OCI-LY7 (cell line): ENCODE measurements around the gene SRBD1. TPM values are rescaled to one million over a fixed set of nuclear protein-coding genes. Genes with fewer than 3 reads are reported as not detected.

ENCODE experiments used
- BruUV-seq: library from RNA; stranded (reverse); fragments of 400-500 nt; replicated peaks from 2 replicates; lab custom pipeline; 2021; lab: Mats Ljungman, UMichigan
- CTCF ChIA-PET: fragments of 300-600 bp; sonication (Branson Sonifier 250); formaldehyde crosslinking; loops from one replicate; lab custom pipeline; 2022; ENCODE audit warnings: antibody characterized with exemption; ENCODE audit not compliant: unreplicated experiment; lab: Charles Lee
- POLR2A ChIA-PET: fragments of 300-600 bp; sonication (Branson Sonifier 250); formaldehyde crosslinking; loops from one replicate; lab custom pipeline; 2022; ENCODE audit warnings: antibody characterized with exemption; lab: Charles Lee
- DNase-seq: peaks from one replicate; pipeline ENCODE4 v3.0.0-alpha.2; 2015; ENCODE audit warnings: low spot score
- H2AFZ ChIP-seq: fragments of 200-600 bp; sonication (generic), shearing (Covaris generic); 2 replicates; pipeline ENCODE4 v1.6.1; 2014; ENCODE audit warnings: mild to moderate bottlenecking, antibody characterized with exemption, low read length, moderate library complexity
- H3K27ac ChIP-seq: fragments of 200-600 bp; sonication (generic); 2 replicates; pipeline ENCODE4 v1.5.1; 2014; ENCODE audit warnings: mixed run types, low read depth, mild to moderate bottlenecking, moderate library complexity, low read length, inconsistent platforms; ENCODE audit not compliant: poor library complexity, severe bottlenecking
- H3K36me3 ChIP-seq: fragments of 200-600 bp; sonication (generic); 2 replicates; pipeline ENCODE4 v1.6.1; 2014; ENCODE audit warnings: mild to moderate bottlenecking, antibody characterized with exemption, low read length, moderate library complexity, mixed read lengths; ENCODE audit not compliant: insufficient read depth
- H3K4me1 ChIP-seq: fragments of 200-600 bp; sonication (generic); 2 replicates; pipeline ENCODE4 v1.5.1; 2014; ENCODE audit warnings: mild to moderate bottlenecking, low read length; ENCODE audit not compliant: insufficient read depth, poor library complexity, severe bottlenecking
- H3K4me2 ChIP-seq: fragments of 200-600 bp; sonication (generic); 2 replicates; pipeline ENCODE4 v1.6.1; 2014; ENCODE audit warnings: mild to moderate bottlenecking, low read length
- H3K4me3 ChIP-seq: fragments of 200-600 bp; sonication (generic); 2 replicates; pipeline ENCODE4 v1.5.1; 2014; ENCODE audit warnings: mild to moderate bottlenecking, low read depth, low read length; ENCODE audit not compliant: poor library complexity, severe bottlenecking
- H3K79me2 ChIP-seq: fragments of 200-600 bp; sonication (generic); 2 replicates; pipeline ENCODE4 v1.6.1; 2016; ENCODE audit warnings: low read depth, mild to moderate bottlenecking, low read length, moderate library complexity, mixed read lengths; ENCODE audit not compliant: insufficient read depth
- H3K9me2 ChIP-seq: fragments of 200-600 bp; sonication (generic); 2 replicates; pipeline ENCODE4 v1.6.1; 2016; ENCODE audit warnings: mild to moderate bottlenecking, low read length, mixed read lengths; ENCODE audit not compliant: insufficient read depth
- H3K9me3 ChIP-seq: fragments of 200-600 bp; sonication (generic); 2 replicates; pipeline ENCODE4 v1.6.1; 2014; ENCODE audit warnings: mild to moderate bottlenecking, mixed run types, low read length, mixed read lengths
- H4K20me1 ChIP-seq: fragments of 200-600 bp; sonication (generic); 2 replicates; pipeline ENCODE4 v1.6.1; 2014; ENCODE audit warnings: mild to moderate bottlenecking, antibody characterized with exemption, low read length, moderate library complexity, mixed read lengths; ENCODE audit not compliant: insufficient read depth
- EZH2phosphoT487 ChIP-seq: fragments of 200-600 bp; sonication (generic); IDR thresholded peaks from 2 replicates; pipeline ENCODE4 v1.6.1; 2018; ENCODE audit warnings: low read depth, borderline replicate concordance, mild to moderate bottlenecking, mixed run types, antibody characterized with exemption, low read length, moderate library complexity, mixed read lengths
- intact Hi-C: fragments of 100-400 bp; cut with micrococcal nuclease; formaldehyde crosslinking; loops from one replicate; pipeline ENCODE4 v1.10.0; 2022; ENCODE audit not compliant: unreplicated experiment
- total RNA-seq, 2 experiments: library from RNA; depleted of rRNA in 1 of 2; stranded (reverse); fragments of >200 nt in 1 of 2; shearing (Covaris generic) in 1 of 2; gene quantifications; 2 replicates each; pipeline ENCODE4 v1.2.3, GENCODE V29; 2014 to 2022
- TF ChIP-seq, protein P1 (sequence below): fragments of 200-600 bp; sonication (generic); conservative IDR thresholded peaks from 2 replicates; pipeline ENCODE4 v1.5.1; 2014; ENCODE audit warnings: mild to moderate bottlenecking, antibody characterized with exemption, low read length, moderate library complexity, mixed read lengths

Gene SRBD1
- total RNA-seq, 2 experiments from 2014 or later = 13.9 to 16.0 TPM

DNA sequence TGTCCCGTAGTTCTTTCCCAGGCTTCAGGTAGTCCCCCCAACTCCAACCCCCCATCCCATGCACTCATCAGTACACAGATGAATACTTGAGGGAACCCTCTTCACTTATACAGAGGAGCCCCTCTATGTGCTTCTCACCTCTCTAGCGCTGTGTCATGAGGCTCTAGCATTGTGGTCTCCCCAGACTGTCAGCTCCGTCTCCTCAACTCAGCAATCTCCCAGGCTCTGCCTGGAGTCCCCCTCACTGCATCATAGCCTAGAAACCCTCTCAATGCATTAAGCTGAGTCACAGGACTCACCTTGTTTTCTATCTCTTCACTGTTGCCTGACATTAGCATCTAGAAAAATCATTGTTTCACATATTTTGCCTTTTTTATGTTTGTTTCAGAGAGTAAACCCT is 20.3 kb upstream of the SRBD1 start:
- intact Hi-C loops = no loop called here
- TF ChIP-seq EZH2phosphoT487 = no peak
- TF ChIP-seq, protein P1, sequence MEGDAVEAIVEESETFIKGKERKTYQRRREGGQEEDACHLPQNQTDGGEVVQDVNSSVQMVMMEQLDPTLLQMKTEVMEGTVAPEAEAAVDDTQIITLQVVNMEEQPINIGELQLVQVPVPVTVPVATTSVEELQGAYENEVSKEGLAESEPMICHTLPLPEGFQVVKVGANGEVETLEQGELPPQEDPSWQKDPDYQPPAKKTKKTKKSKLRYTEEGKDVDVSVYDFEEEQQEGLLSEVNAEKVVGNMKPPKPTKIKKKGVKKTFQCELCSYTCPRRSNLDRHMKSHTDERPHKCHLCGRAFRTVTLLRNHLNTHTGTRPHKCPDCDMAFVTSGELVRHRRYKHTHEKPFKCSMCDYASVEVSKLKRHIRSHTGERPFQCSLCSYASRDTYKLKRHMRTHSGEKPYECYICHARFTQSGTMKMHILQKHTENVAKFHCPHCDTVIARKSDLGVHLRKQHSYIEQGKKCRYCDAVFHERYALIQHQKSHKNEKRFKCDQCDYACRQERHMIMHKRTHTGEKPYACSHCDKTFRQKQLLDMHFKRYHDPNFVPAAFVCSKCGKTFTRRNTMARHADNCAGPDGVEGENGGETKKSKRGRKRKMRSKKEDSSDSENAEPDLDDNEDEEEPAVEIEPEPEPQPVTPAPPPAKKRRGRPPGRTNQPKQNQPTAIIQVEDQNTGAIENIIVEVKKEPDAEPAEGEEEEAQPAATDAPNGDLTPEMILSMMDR = no peak

GRCh38 chr2:45629971-45630370 is 18.9 kb upstream of the SRBD1 start:
- intact Hi-C loops = no loop called here
- POLR2A ChIA-PET = no interaction called here
- no TSS peak for BruUV-seq

More for the DNA sequence above, 20.3 kb upstream of the SRBD1 start:
- Histone ChIP-seq H3K36me3 (no peaks in the 10 kb centered on the region), H3K9me3 (no peaks in the 10 kb centered on the region), H4K20me1 (no peaks in the 10 kb centered on the region), H3K79me2 (no peaks in the 10 kb centered on the region), H2AFZ (no peak overlapping the region), H3K9me2 (no peaks in the 10 kb centered on the region), H3K27ac (no peak overlapping the region), H3K4me3 (no peak overlapping the region), H3K4me2 (no peak overlapping the region), H3K4me1 (no peaks in the 10 kb centered on the region)
- POLR2A ChIA-PET = no interaction called here
- no peak for DNase-seq
- CTCF ChIA-PET = no interaction called here
- BruUV-seq = no TSS peak

DNA sequence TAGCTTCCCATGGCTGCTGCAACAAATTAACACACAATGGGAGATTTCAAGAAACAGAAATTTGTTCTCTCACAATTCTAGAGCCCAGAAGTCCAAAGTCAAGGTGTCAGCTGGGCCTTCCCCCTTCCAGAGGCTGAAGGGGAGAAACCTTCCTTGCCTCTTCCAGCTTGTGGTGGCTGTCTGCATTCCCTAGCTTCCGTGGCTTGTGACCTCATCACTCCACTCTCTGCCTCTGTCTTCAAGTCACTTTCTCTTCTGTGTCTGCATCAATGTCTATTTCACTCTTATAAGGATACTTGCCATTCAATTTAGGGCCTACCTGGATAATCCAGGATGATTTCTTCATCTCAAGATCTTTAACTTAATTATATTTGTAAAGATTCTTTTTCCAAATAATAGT is 16.8 kb upstream of the SRBD1 start:
- no peaks in the 10 kb centered on the region for H3K79me2 ChIP-seq
- H4K20me1 ChIP-seq = no peaks in the 10 kb centered on the region
- CTCF ChIA-PET = interaction anchor here (0.6 kb wide), 1 partner anchor 25 kb away, joined by 3 read pairs; no protein-coding TSS in a partner anchor
- no peak overlapping the region for H3K4me3 ChIP-seq
- BruUV-seq = no TSS peak
- no peak overlapping the region for H2AFZ ChIP-seq
- H3K4me2 ChIP-seq = no peak overlapping the region
- POLR2A ChIA-PET = interaction anchor here (0.7 kb wide), 1 partner anchor 13 kb away, joined by 3 read pairs; no protein-coding TSS in a partner anchor
- intact Hi-C loops = no loop called here
- H3K9me2 ChIP-seq = no peaks in the 10 kb centered on the region
- no peak for TF ChIP-seq EZH2phosphoT487
- TF ChIP-seq, protein P1 = no peak
- no peak overlapping the region for H3K27ac ChIP-seq
- no peaks in the 10 kb centered on the region for H3K4me1 ChIP-seq
- H3K9me3 ChIP-seq = 0 out of 2 replicates have a peak, but pooled peaks cover 5% of the 10 kb centered on the region
- DNase-seq = no peak
- no peaks in the 10 kb centered on the region for H3K36me3 ChIP-seq

More at GRCh38 chr2:45629971-45630370, 18.9 kb upstream of the SRBD1 start:
- TF ChIP-seq, protein P1 = no peak
- TF ChIP-seq EZH2phosphoT487 = no peak
- Histone ChIP-seq H3K36me3 (no peaks in the 10 kb centered on the region), H4K20me1 (no peaks in the 10 kb centered on the region), H2AFZ (no peak overlapping the region), H3K79me2 (no peaks in the 10 kb centered on the region), H3K4me1 (no peaks in the 10 kb centered on the region), H3K9me2 (no peaks in the 10 kb centered on the region), H3K27ac (no peak overlapping the region), H3K4me2 (no peak overlapping the region), H3K9me3 (no peaks in the 10 kb centered on the region), H3K4me3 (no peak overlapping the region)
- DNase-seq = no peak
- CTCF ChIA-PET = no interaction called here
